Measurements from ENCODE around the gene MAPKBP1. TPM values are rescaled to one million over a fixed set of nuclear protein-coding genes. Genes with fewer than 3 reads are reported as not detected.

Gene MAPKBP1
- total RNA-seq, 1 experiment from 2014 or later: 14.5 TPM

- no peaks in the 10 kb centered on the region for H3K27me3 Mint-ChIP-seq (ENCODE audit: low read depth)
- H3K9me3 Mint-ChIP-seq: no peaks in the 10 kb centered on the region
- no peak for ATAC-seq
- POLR2A ChIA-PET: interaction anchor here (0.7 to 1.8 kb wide), 2 partner anchors 14 to 27 kb away, joined by 3 to 5 read pairs; no protein-coding TSS in a partner anchor
- H3K36me3 Mint-ChIP-seq: no peaks in the 10 kb centered on the region
- H3K4me1 Mint-ChIP-seq: peaks cover 4% of the 10 kb centered on the region
- CTCF ChIA-PET: interaction anchor here (3.7 to 4.4 kb wide), 2 partner anchors 51 to 80 kb away, joined by 20 to 37 read pairs; partner anchors contain the start of gene MAPKBP1
- H3K4me3 Mint-ChIP-seq: no peak overlapping the region
- H3K27ac Mint-ChIP-seq: no peak overlapping the region
- TF ChIP-seq NFYB (CRISPR knock-in tag; conservative IDR thresholded peaks at IDR 0.05; ENCODE audit: low read depth) (no peak), CREM (CRISPR knock-in tag; IDR thresholded peaks at IDR 0.05) (no peak), RELA (CRISPR knock-in tag; IDR thresholded peaks at IDR 0.05; ENCODE audit: borderline replicate concordance) (no peak), NFATC4 (CRISPR knock-in tag; IDR thresholded peaks at IDR 0.05) (no peak), FOXP1 (CRISPR knock-in tag; IDR thresholded peaks at IDR 0.05; ENCODE audit: borderline replicate concordance) (no peak), GTF2I (CRISPR knock-in tag; conservative IDR thresholded peaks at IDR 0.05) (no peak), EMX1 (CRISPR knock-in tag; IDR thresholded peaks at IDR 0.05) (no peak), TP53 (CRISPR knock-in tag; IDR thresholded peaks at IDR 0.05) (no peak), ZBTB43 (CRISPR knock-in tag; IDR thresholded peaks at IDR 0.05) (no peak), HMGA2 (CRISPR knock-in tag; IDR thresholded peaks at IDR 0.05) (no peak), CBFB (CRISPR knock-in tag; IDR thresholded peaks at IDR 0.05; ENCODE audit: low read depth) (no peak), MAX (CRISPR knock-in tag; IDR thresholded peaks at IDR 0.05) (no peak), MLX (CRISPR knock-in tag; IDR thresholded peaks at IDR 0.05) (no peak), ZNF671 (CRISPR knock-in tag; IDR thresholded peaks at IDR 0.05) (no peak), ZNF423 (CRISPR knock-in tag; IDR thresholded peaks at IDR 0.05) (no peak), FOXK1 (CRISPR knock-in tag; IDR thresholded peaks at IDR 0.05) (no peak), NR3C1 (CRISPR knock-in tag; conservative IDR thresholded peaks at IDR 0.05; ENCODE audit: low read depth) (no peak), SMAD3 (CRISPR knock-in tag; IDR thresholded peaks at IDR 0.05; ENCODE audit: borderline replicate concordance) (no peak)
- TF ChIP-seq, protein P1, sequence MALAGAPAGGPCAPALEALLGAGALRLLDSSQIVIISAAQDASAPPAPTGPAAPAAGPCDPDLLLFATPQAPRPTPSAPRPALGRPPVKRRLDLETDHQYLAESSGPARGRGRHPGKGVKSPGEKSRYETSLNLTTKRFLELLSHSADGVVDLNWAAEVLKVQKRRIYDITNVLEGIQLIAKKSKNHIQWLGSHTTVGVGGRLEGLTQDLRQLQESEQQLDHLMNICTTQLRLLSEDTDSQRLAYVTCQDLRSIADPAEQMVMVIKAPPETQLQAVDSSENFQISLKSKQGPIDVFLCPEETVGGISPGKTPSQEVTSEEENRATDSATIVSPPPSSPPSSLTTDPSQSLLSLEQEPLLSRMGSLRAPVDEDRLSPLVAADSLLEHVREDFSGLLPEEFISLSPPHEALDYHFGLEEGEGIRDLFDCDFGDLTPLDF (CRISPR knock-in tag; IDR thresholded peaks at IDR 0.05): no peak
- DNase-seq (ENCODE audit: low spot score): no peak
Observed at GRCh38 chr15:41853831-41854230, 79.5 kb downstream of the MAPKBP1 start.

DNA sequence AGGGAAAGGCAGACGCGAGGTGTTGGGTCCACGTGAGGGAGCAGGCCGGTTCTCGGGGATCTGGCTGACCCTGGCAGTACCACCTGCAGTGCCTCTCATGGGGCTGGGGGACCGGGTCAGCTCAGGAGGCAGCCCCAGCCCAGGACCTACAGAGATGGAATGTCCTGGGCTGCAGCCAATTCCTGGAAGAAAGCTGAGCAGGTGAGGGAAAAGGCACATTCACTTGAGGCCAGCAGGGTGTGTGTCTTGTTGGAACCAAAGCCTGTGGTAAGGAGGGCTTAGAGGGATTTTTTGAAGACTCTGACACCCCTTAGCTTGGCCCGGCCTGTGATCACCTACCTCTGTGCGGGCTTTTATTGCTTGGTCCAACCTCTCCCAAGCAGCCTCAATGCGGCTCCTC is 80.2 kb downstream of the MAPKBP1 start:
- Mint-ChIP-seq H3K36me3 (no peaks in the 10 kb centered on the region), H3K4me3 (no peak overlapping the region), H3K9me3 (no peaks in the 10 kb centered on the region), H3K4me1 (peaks cover 4% of the 10 kb centered on the region), H3K27me3 (ENCODE audit: low read depth) (no peaks in the 10 kb centered on the region), H3K27ac (no peak overlapping the region)
- no peak for TF ChIP-seq NFATC4 (CRISPR knock-in tag; IDR thresholded peaks at IDR 0.05)
- TF ChIP-seq, protein P2, sequence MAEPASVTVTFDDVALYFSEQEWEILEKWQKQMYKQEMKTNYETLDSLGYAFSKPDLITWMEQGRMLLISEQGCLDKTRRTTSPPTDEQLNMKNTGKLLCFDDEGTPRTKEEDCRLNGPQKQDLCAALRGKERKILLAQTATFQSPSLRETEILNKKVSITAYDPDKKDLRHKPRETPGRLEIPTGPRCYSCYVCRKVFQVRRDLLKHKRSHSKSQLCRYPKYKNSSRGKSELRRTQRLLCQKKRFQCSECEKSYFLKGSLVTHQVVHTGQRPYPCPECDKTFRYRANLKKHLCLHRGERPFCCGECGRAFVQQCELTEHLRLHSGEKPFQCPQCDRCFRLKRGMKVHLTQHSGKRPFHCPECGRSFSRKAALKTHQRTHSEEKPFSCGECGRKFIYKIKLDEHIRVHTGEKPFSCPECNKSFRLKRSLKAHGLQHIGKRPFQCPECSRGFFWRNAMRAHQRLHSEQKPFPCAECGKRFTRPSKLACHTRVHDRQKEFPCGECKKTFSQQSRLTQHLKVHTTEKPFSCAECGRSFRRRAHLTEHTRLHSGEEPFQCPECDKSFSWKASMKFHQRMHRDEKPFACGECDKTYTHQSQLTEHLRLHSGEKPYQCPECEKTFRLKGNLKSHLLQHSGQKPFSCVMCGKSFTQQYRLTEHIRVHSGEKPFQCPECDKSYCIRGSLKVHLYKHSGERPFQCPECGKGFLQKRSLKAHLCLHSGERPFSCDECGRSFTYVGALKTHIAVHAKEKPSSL (CRISPR knock-in tag; conservative IDR thresholded peaks at IDR 0.05): no peak
- TF ChIP-seq ZNF121 (CRISPR knock-in tag; IDR thresholded peaks at IDR 0.05): no peak
- TF ChIP-seq ELF4 (CRISPR knock-in tag; IDR thresholded peaks at IDR 0.05; ENCODE audit: low read depth): no peak
- TF ChIP-seq GRHL2 (CRISPR knock-in tag; IDR thresholded peaks at IDR 0.05; ENCODE audit: insufficient replicate concordance, severe bottlenecking): no peak
- TF ChIP-seq EMX1 (CRISPR knock-in tag; IDR thresholded peaks at IDR 0.05): no peak
- no peak for TF ChIP-seq NR1H2 (CRISPR knock-in tag; IDR thresholded peaks at IDR 0.05)
- no peak for TF ChIP-seq ZNF396 (CRISPR knock-in tag; IDR thresholded peaks at IDR 0.05; ENCODE audit: borderline replicate concordance)
- TF ChIP-seq ZNF219 (CRISPR knock-in tag; IDR thresholded peaks at IDR 0.05; ENCODE audit: borderline replicate concordance): no peak
- CTCF ChIA-PET: no interaction called here
- ATAC-seq (no peak), DNase-seq (ENCODE audit: low spot score) (no peak)
- POLR2A ChIA-PET: interaction anchor here (1.3 kb wide), 1 partner anchor 31 kb away, joined by 3 read pairs; no protein-coding TSS in a partner anchor

All from WTC11 (cell line).